Astrocyte of the cerebellum (primary cell): ENCODE data around the gene KCNS3.

Experiments
- DNase-seq: peaks from one replicate; pipeline ENCODE4 v3.0.0-alpha.2; 2011; ENCODE audit warnings: low read depth
- H3K4me3 ChIP-seq: 2 replicates; pipeline ENCODE4 v1.5.1; 2011; ENCODE audit warnings: mild to moderate bottlenecking, low read depth, low read length, moderate library complexity
- in situ Hi-C: cut with HindIII; loops from 2 replicates; pipeline ENCODE4 v1.10.0; 2017; ENCODE audit warnings: low sequenced_read_pairs
- TF ChIP-seq, protein P1 (sequence below): IDR thresholded peaks from 2 replicates; pipeline ENCODE4 v1.5.1; 2012; ENCODE audit warnings: low read length, low read depth, moderate library complexity, mild to moderate bottlenecking; ENCODE audit errors: missing control alignments

Gene KCNS3

DNA sequence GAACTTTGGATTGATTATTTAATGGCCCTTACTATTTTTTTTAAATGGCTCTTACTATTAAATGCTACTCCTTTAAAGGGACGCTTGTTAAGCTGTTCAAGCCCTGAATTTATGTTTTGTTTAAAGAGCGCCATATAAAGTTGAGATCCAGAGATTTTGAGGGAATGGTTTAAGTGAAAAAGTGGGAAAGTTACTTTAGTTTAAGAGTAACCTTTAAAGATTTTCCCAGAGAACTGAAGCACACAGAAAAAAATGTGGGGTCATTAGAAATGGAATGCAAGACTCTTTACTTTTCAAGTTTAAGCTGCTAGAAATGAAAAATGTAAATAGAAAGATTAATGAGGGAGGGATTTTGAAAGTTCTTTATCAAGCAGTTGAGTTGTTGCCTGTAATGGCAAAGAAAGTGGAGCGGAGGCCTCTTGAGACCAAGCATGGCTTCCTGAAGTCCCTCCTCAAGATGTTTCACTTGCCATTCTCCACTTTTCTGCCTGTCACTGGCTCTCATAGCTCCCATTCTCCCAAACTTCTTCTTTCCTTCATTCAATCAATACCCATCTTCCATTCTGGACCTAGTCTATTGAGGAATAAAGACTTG is 93.2 kb downstream of the KCNS3 start:
- TF ChIP-seq, protein P1, sequence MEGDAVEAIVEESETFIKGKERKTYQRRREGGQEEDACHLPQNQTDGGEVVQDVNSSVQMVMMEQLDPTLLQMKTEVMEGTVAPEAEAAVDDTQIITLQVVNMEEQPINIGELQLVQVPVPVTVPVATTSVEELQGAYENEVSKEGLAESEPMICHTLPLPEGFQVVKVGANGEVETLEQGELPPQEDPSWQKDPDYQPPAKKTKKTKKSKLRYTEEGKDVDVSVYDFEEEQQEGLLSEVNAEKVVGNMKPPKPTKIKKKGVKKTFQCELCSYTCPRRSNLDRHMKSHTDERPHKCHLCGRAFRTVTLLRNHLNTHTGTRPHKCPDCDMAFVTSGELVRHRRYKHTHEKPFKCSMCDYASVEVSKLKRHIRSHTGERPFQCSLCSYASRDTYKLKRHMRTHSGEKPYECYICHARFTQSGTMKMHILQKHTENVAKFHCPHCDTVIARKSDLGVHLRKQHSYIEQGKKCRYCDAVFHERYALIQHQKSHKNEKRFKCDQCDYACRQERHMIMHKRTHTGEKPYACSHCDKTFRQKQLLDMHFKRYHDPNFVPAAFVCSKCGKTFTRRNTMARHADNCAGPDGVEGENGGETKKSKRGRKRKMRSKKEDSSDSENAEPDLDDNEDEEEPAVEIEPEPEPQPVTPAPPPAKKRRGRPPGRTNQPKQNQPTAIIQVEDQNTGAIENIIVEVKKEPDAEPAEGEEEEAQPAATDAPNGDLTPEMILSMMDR, result no peak
- DNase-seq, result no peak
- no peak overlapping the region for H3K4me3 ChIP-seq
- in situ Hi-C loops, result no loop called here

DNA sequence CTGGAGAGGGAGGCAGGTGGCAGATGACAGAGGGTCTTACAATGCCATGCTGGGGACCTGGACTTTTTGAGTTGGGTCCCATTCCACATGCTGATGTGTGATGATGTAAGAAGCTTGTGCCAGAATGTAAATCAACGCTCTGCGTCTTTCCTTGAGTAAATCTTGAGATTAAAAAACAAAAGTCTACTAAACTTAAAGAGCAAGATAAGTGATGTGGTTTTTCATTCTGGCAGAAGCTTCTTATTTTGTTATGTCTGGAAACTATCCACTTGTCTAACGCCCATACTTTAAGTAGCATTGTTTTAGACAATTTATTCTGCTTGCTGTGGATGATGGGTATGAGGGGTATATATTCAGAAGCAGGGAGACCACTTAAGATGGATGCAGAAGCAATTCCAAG is 94.5 kb downstream of the KCNS3 start:
- in situ Hi-C loops, result no loop called here
- DNase-seq, result no peak
- TF ChIP-seq, protein P1, result no peak
- no peak overlapping the region for H3K4me3 ChIP-seq

DNA sequence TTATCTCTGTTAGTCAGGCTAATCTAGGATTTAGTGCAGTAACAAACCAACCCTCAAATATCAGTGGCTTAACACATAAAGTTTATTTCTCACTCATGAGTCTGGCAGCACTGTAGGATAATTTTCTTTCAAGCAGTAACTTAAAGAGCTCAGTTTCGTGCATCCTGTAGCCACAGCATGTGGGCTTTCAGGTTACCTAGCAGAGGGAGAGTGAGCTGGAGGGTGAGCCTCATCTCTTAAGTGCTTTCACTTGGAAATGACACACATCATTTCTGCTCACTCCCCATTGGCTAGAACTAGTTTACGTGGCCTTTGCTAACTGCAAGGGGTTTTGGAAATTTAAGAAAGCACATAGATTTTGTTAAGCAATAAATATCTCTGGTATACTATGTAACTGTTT is 96.9 kb downstream of the KCNS3 start:
- in situ Hi-C loops, result no loop called here
- DNase-seq, result no peak
- no peak overlapping the region for H3K4me3 ChIP-seq
- TF ChIP-seq, protein P1, result no peak

DNA sequence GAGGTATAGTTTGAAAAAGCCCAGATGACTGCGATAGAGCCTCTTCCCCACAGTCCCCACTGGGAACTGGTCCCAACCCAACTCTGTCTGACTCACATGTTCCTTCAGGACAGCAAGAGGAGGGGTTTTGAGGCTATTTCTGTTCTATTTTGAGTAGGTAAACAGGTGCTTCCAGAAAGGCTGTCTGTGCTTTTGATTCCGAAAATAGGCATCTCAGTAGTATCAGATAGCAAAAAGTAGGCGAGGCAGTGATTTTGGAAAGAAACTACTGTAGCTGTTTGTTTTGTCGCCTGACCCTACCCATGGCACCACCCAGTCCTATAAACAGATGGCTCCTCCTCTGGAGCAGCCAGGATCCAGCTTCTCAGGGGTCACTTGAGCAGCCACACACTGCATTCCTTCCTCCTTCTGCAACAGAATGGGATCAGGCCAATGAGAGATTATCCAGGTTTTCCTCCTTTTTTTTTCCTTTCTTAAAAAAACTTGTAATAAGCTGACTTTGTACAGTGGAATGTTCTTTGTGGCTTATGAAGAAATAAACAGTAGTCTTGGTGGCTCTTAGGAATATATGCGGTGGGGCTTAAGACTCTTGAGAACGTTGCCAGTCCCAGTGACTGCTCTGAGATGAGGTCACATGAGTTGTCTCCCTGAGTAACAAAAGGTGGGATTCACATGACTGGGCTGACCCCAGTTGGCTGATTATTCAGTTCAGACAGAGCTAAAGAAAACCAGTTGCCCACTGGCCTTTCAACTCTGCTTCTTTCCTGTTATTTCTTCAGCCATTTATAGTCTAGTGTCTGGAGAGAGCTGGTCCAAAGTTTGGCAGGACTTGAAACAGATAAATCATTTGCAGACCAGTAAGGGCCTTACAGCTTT is 98.6 kb downstream of the KCNS3 start:
- in situ Hi-C loops, result no loop called here
- TF ChIP-seq, protein P1, result no peak
- peak; percentile 99 for DNase-seq
- H3K4me3 ChIP-seq, result no peak overlapping the region

DNA sequence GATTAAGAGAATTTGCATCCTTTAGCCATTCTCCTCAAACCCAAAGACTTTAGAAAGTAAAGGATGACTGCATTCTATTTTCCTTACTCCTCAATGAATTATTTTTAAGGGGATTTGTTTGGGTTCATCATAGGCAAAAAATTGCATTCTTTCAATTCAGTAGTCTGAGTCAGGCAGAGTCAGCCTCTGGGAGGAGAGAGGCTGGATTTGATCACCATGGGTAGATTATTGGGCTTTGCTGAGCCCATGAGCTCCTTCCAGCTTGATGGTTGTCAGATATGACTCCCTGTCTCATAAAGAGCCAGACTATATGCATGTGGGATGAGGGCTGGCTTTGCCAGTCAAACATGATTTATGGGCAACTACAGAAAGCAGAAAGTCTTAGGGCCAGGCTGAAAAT is 101.2 kb downstream of the KCNS3 start:
- no peak for DNase-seq

DNA sequence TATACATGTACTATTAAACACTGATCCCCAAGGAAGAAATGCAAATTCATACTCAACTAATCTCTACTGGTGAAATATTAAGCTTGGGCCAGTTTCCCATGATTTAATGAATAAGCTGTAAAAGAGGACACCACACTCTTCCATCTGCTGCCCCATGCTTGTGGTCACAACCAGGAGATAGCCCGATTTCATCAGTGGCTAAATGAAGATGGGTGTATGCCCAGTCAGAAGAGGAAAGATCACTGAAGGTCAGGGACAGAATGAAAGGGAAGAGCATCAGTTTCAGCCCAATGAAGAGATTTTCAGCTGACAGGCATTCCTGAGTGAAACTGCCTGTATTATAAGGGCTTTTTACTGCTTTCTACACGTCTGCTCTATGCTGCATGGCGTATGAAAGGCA is 103.5 kb downstream of the KCNS3 start:
- no peak for DNase-seq
- no peak overlapping the region for H3K4me3 ChIP-seq
- TF ChIP-seq, protein P1, result no peak
- in situ Hi-C loops, result no loop called here

More for the DNA sequence above, 101.2 kb downstream of the KCNS3 start:
- in situ Hi-C loops, result no loop called here
- no peak overlapping the region for H3K4me3 ChIP-seq
- TF ChIP-seq, protein P1, result no peak
